ENCODE measurements around the gene RAB29.

- TF ChIP-seq CTCF (IDR thresholded peaks at IDR 0.05), result no peak
- TF ChIP-seq POLR2A (IDR thresholded peaks at IDR 0.05), result no peak
- TF ChIP-seq EP300 (IDR thresholded peaks at IDR 0.05), result no peak
- no peak for TF ChIP-seq POLR2AphosphoS5 (IDR thresholded peaks at IDR 0.05)
Observed at GRCh38 chr1:205811660-205812059, 36.4 kb upstream of the RAB29 start.

All from suprapubic skin (tissue), 4 donors.